K562 (cell line): ENCODE results near the gene NLK. TPM values are rescaled to one million over a fixed set of nuclear protein-coding genes. Genes with fewer than 3 reads are reported as not detected.

Experiments
- ATAC-seq: fragments of 200-7000 bp; cut with Tn5 transposase; 3 replicates; pipeline ENCODE4 v1.9.1; 2020; ENCODE audit warnings: moderate library complexity
- BruUV-seq: library from RNA; stranded (reverse); fragments of 400-500 nt; replicated peaks from 2 replicates; lab custom pipeline; 2021; lab: Mats Ljungman, UMichigan
- CTCF ChIA-PET: fragments of 300-600 bp; formaldehyde crosslinking; extraction: SDS; loops from one replicate; lab custom pipeline; 2021; ENCODE audit warnings: low intra/inter-chr PET ratio; lab: Yijun Ruan, JAX
- POLR2A ChIA-PET: fragments of 300-600, 350-650 bp; sonication (Branson Sonifier 250); formaldehyde crosslinking; extraction: SDS; loops from one replicate; lab custom pipeline; 2021; ENCODE audit warnings: antibody characterized with exemption, inconsistent platforms; lab: Yijun Ruan, JAX
- DNase-seq, 4 experiments: peaks; one replicate each; pipeline versions ENCODE4 v3.0.0 to v3.0.0-alpha.2; 2011 to 2018; ENCODE audit warnings: low spot score in 3 of 4, mixed read lengths in 3 of 4; ENCODE audit errors: extremely low read depth in 1 of 4
- FAIRE-seq: peaks from 2 replicates; lab custom pipeline; 2011; peaks lifted over from hg19 to GRCh38; lab: Jason Lieb, UNC
- H2AFZ ChIP-seq: 2 replicates; pipeline ENCODE4 v1.6.0; 2011; ENCODE audit warnings: low read depth, low read length, control low read depth, inconsistent platforms
- H3K27ac ChIP-seq: fragments of 200-600 bp; 3 replicates; pipeline ENCODE4 v1.8.0; 2011; ENCODE audit warnings: low read depth, mild to moderate bottlenecking, control low read depth, inconsistent platforms, low read length, moderate library complexity, mixed read lengths; ENCODE audit errors: extremely low read depth
- H3K27me3 ChIP-seq, 2 experiments: fragments of 300-600 bp in 1 of 2; 2 replicates in 1 of 2; 3 replicates in 1 of 2; pipeline versions ENCODE4 v1.6.0 to v1.8.0; 2011; ENCODE audit warnings: inconsistent platforms in 2 of 2, low read length in 2 of 2, mild to moderate bottlenecking in 1 of 2, mixed read lengths in 1 of 2, moderate library complexity in 1 of 2; ENCODE audit not compliant: control insufficient read depth in 2 of 2, insufficient read depth in 2 of 2
- H3K36me3 ChIP-seq: fragments of 300-600 bp; 3 replicates; pipeline ENCODE4 v1.8.0; 2011; ENCODE audit warnings: mild to moderate bottlenecking, low read length, inconsistent platforms; ENCODE audit not compliant: control insufficient read depth, insufficient read depth
- H3K4me1 ChIP-seq, 2 experiments: fragments of 200-600 bp in 1 of 2; replicated peaks in 1 of 2; 2 replicates in 1 of 2; 3 replicates in 1 of 2; pipeline versions ENCODE4 v1.5.1 to v1.8.0; 2011; ENCODE audit warnings: inconsistent platforms in 2 of 2, low read length in 2 of 2, mild to moderate bottlenecking in 1 of 2, mixed read lengths in 1 of 2, moderate library complexity in 1 of 2; ENCODE audit not compliant: control insufficient read depth in 2 of 2, insufficient read depth in 2 of 2
- H3K4me2 ChIP-seq: 2 replicates; pipeline ENCODE4 v1.6.1; 2011; ENCODE audit warnings: low read length, control low read depth, inconsistent platforms, mixed read lengths; ENCODE audit not compliant: insufficient read depth
- H3K4me3 ChIP-seq: fragments of 200-600 bp; sonication (generic), shearing (Covaris generic); 2 replicates; pipeline ENCODE4 v1.5.1; 2016; ENCODE audit warnings: control low read depth, inconsistent platforms
- H3K79me2 ChIP-seq: fragments of 200-600 bp; 3 replicates; pipeline ENCODE4 v1.8.0; 2011; ENCODE audit warnings: low read length, inconsistent platforms; ENCODE audit not compliant: control insufficient read depth, insufficient read depth
- H3K9ac ChIP-seq, 2 experiments: 2 replicates each; pipeline versions ENCODE4 v1.6.0 to v1.6.1; 2011; ENCODE audit warnings: low read depth in 2 of 2, low read length in 2 of 2, control low read depth in 1 of 2, inconsistent platforms in 1 of 2, mild to moderate bottlenecking in 1 of 2, mixed read lengths in 1 of 2; ENCODE audit not compliant: insufficient read depth in 1 of 2
- H3K9me1 ChIP-seq: one replicate; pipeline ENCODE4 v1.6.0; 2011; ENCODE audit warnings: inconsistent platforms, mild to moderate bottlenecking, low read length, moderate library complexity; ENCODE audit not compliant: control insufficient read depth, insufficient read depth
- H3K9me3 ChIP-seq: replicated peaks from 2 replicates; pipeline ENCODE4 v1.5.1; 2011; ENCODE audit warnings: low read depth, low read length, inconsistent platforms; ENCODE audit not compliant: control insufficient read depth, insufficient read depth
- H4K20me1 ChIP-seq: replicated peaks from 2 replicates; pipeline ENCODE4 v1.6.1; 2011; ENCODE audit warnings: low read length, inconsistent platforms, mixed read lengths; ENCODE audit not compliant: control insufficient read depth, insufficient read depth
- CBFA2T2 ChIP-seq: fragments of 450-650 bp; conservative IDR thresholded peaks from 2 replicates; pipeline ENCODE4 v1.6.1; 2017; ENCODE audit warnings: mild to moderate bottlenecking
- FOXP4 ChIP-seq: sonication (generic); formaldehyde crosslinking; IDR thresholded peaks from 2 replicates; pipeline ENCODE4 v1.8.0; 2022; ENCODE audit warnings: mild to moderate bottlenecking, missing genetic modification reagents, borderline replicate concordance
- HNRNPK ChIP-seq: fragments of 200-400 bp; formaldehyde crosslinking; IDR thresholded peaks from one replicate; pipeline ENCODE4 v1.6.1; 2018; ENCODE audit warnings: mild to moderate bottlenecking, low read depth, low read length; ENCODE audit not compliant: poor library complexity, severe bottlenecking
- KDM1A ChIP-seq, 2 experiments: fragments of 450-650 bp; IDR thresholded peaks; 2 replicates each; pipeline ENCODE4 v1.6.1; 2016; ENCODE audit warnings: mild to moderate bottlenecking in 2 of 2
- PBX2 ChIP-seq, 2 experiments: IDR thresholded peaks in 1 of 2; conservative IDR thresholded peaks in 1 of 2; 2 replicates each; pipeline ENCODE4 v1.6.1; 2016; ENCODE audit warnings: low read depth in 2 of 2, mild to moderate bottlenecking in 1 of 2, missing compliant biosample characterization in 1 of 2, missing genetic modification characterization in 1 of 2, moderate library complexity in 1 of 2
- PHF20 ChIP-seq: fragments of 450-650 bp; IDR thresholded peaks from 2 replicates; pipeline ENCODE4 v1.6.1; 2018; ENCODE audit not compliant: partially characterized antibody
- RBM39 ChIP-seq: fragments of 200-400 bp; formaldehyde crosslinking; optimal IDR thresholded peaks from 2 replicates; pipeline ENCODE3; 2018; ENCODE audit warnings: low read depth, low read length
- TBL1XR1 ChIP-seq, 2 experiments: IDR thresholded peaks; 2 replicates each; pipeline ENCODE4 v1.6.1; 2012; ENCODE audit warnings: improper control_type of control experiment in 2 of 2, low read length in 2 of 2, mild to moderate bottlenecking in 1 of 2
- ZNF197 ChIP-seq: fragments of 200-800 bp; sonication (Bioruptor generic); IDR thresholded peaks from 2 replicates; pipeline ENCODE4 v1.6.1; 2016; ENCODE audit warnings: low read depth, missing genetic modification characterization, missing compliant biosample characterization
- ZNF384 ChIP-seq: IDR thresholded peaks from 2 replicates; pipeline ENCODE4 v1.6.1; 2012; ENCODE audit warnings: low read depth, low read length, improper control_type of control experiment
- ZZZ3 ChIP-seq: fragments of 450-650 bp; IDR thresholded peaks from 2 replicates; pipeline ENCODE4 v1.6.1; 2016; ENCODE audit warnings: antibody characterized with exemption, mild to moderate bottlenecking, moderate library complexity
- WGBS: fragments of 100-300 bp; shearing (Covaris generic); methylation state at CpG from one replicate; pipeline ENCODE4 v1.1.6; 2016; ENCODE audit warnings: low coverage, mixed read lengths; ENCODE audit not compliant: insufficient coverage; ENCODE audit errors: missing lambda C conversion rate; 5-methylcytosine and 5-hydroxymethylcytosine counted together
- in situ Hi-C: fragments of 300-500 bp; cut with MboI; formaldehyde crosslinking; loops from 4 replicates; pipeline ENCODE4 v1.15.0; 2018; ENCODE audit warnings: inconsistent platforms, mixed read lengths
- intact Hi-C: fragments of 100-400 bp; cut with micrococcal nuclease; formaldehyde crosslinking; loops from 2 replicates; pipeline ENCODE4 v1.14.2; 2022
- polyA plus RNA-seq, 8 experiments: library from polyadenylated mRNA; depleted of rRNA in 4 of 8; stranded (reverse) in 5 of 8; unstranded in 3 of 8; fragments of >200 nt; fragmentation: Nextera tagmentation in 2 of 8; fragmentation: Illumina TruSeq in 1 of 8; extraction: Ambion mirVana in 2 of 8; extraction: Trizol in 1 of 8; gene quantifications; 2 replicates each; pipeline versions ENCODE4 v1.2.1 to v1.2.3, GENCODE V29; 2011 to 2014; ENCODE audit warnings: inconsistent platforms in 1 of 8, missing spikeins in 1 of 8
- total RNA-seq, 7 experiments: library from RNA; depleted of rRNA in 6 of 7; stranded (reverse); fragments of >200 nt in 6 of 7; fragmentation: Illumina TruSeq in 2 of 7; extraction: Trizol in 2 of 7; gene quantifications; 2 replicates each; pipeline versions ENCODE4 v1.2.1 to v1.2.3, GENCODE V29; 2011 to 2021; ENCODE audit warnings: low replicate concordance in 1 of 7
- TF ChIP-seq, protein P1 (sequence below): fragments of 250-450 bp; sonication (Bioruptor Pico); IDR thresholded peaks from 2 replicates; pipeline ENCODE4 v1.5.0; 2020; ENCODE audit warnings: mild to moderate bottlenecking, borderline replicate concordance

The NLK gene
- total and polyA plus RNA-seq, 9 of the 15 experiments (the other 6 are each of a cell fraction or from before 2014, with no cell fraction given), result 10.9 to 59.6 (median 26.7) TPM

DNA sequence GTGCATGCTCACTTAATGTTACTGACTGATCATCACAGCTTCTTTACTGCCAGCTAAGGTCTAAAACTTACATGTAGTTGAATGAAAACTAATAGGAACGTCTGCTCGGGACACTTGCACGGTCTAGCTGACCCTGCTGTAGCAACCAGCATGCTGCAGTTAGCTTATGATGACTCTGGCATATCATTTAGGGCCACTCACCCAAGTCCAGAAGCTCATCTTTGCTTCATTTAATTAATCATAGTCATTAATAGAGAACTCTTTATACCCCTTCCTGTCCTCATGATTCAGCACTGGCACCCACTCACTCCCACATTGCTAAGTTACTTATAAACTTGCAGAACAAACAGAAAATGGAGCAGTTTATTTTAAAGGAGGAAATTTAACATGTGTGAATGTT is 136.3 kb downstream of the NLK start (continued):
- TF ChIP-seq PBX2 (CRISPR knock-in tag; IDR thresholded peaks at IDR 0.05; ENCODE audit: low read depth) (no peak), PBX2 (tag; conservative IDR thresholded peaks at IDR 0.05; ENCODE audit: low read depth) (no peak), CBFA2T2 (no peak), PHF20 (no peak)

GRCh38 chr17:28180449-28180848 is 138.0 kb downstream of the NLK start:
- intact Hi-C loops, result no loop called here
- FAIRE-seq, result peak; percentile 52
- no TSS peak for BruUV-seq
- POLR2A ChIA-PET, result interaction anchor here (0.6 kb wide), 1 partner anchor 521 kb away, joined by 3 read pairs; no protein-coding TSS in a partner anchor
- H3K79me2 ChIP-seq, result no peaks in the 10 kb centered on the region
- H3K4me3 ChIP-seq, result no peak overlapping the region
- H3K9me1 ChIP-seq, result no peaks in the 10 kb centered on the region
- no peaks in the 10 kb centered on the region for H3K27me3 ChIP-seq
- WGBS, result 100% methylated on average over 1 of the region's 1 CpG
- no peaks in the 10 kb centered on the region for H3K9me3 ChIP-seq
- in situ Hi-C loops, result no loop called here
- no peaks in the 10 kb centered on the region for H4K20me1 ChIP-seq
- H3K36me3 ChIP-seq, result peaks cover 4% of the 10 kb centered on the region; the same call in 2 of the 3 replicates
- H3K4me2 ChIP-seq, result no peak overlapping the region
- no peak overlapping the region for H2AFZ ChIP-seq
- H3K9ac ChIP-seq, result no peak overlapping the region
- H3K27ac ChIP-seq, result no peak overlapping the region
- CTCF ChIA-PET, result no interaction called here
- ATAC-seq, result no peak
- DNase-seq, result no peak
- H3K4me1 ChIP-seq, result peaks cover 0 to 5% of the 10 kb centered on the region in 2 experiments; a peak in 1 of 5 replicates
- TF ChIP-seq HNRNPK (no peak), RBM39 (no peak), ZZZ3 (no peak), KDM1A (IDR thresholded peaks at IDR 0.05) (no peak), ZNF197 (CRISPR knock-in tag) (no peak), ZNF384 (no peak), TBL1XR1 (IDR thresholded peaks at IDR 0.05; ENCODE audit: low read length in 2 of 2) (no peak), FOXP4 (CRISPR knock-in tag) (no peak)
- TF ChIP-seq, protein P1, sequence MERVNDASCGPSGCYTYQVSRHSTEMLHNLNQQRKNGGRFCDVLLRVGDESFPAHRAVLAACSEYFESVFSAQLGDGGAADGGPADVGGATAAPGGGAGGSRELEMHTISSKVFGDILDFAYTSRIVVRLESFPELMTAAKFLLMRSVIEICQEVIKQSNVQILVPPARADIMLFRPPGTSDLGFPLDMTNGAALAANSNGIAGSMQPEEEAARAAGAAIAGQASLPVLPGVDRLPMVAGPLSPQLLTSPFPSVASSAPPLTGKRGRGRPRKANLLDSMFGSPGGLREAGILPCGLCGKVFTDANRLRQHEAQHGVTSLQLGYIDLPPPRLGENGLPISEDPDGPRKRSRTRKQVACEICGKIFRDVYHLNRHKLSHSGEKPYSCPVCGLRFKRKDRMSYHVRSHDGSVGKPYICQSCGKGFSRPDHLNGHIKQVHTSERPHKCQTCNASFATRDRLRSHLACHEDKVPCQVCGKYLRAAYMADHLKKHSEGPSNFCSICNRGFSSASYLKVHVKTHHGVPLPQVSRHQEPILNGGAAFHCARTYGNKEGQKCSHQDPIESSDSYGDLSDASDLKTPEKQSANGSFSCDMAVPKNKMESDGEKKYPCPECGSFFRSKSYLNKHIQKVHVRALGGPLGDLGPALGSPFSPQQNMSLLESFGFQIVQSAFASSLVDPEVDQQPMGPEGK (CRISPR knock-in tag), result no peak
